DMS153 treated with DMSO at 0.1 percent for 48 hours (cell line): ENCODE data around the gene TRIM10.
"Not testable (repeated sequence)": the region's sequence is repeated elsewhere in the genome, so short reads cannot be mapped to it uniquely, and the experiment has no call there.

Source experiments
- DNase-seq: peaks from one replicate; lab custom pipeline; 2025; ENCODE audit not compliant: unreplicated experiment; lab: John Stamatoyannopoulos, UW

Gene TRIM10

GRCh38 chr6:30154709-30155519 is 6.1 kb downstream of the TRIM10 start:
- no peak for DNase-seq

GRCh38 chr6:30154061-30154460 is 7.0 kb downstream of the TRIM10 start:
- DNase-seq, result no peak

- no peak for DNase-seq
Observed at GRCh38 chr6:30152910-30153610, 8.0 kb downstream of the TRIM10 start.

GRCh38 chr6:30152016-30152673 is 8.9 kb downstream of the TRIM10 start:
- no peak for DNase-seq

GRCh38 chr6:30151580-30151979 is 9.4 kb downstream of the TRIM10 start:
- no peak for DNase-seq

DNA sequence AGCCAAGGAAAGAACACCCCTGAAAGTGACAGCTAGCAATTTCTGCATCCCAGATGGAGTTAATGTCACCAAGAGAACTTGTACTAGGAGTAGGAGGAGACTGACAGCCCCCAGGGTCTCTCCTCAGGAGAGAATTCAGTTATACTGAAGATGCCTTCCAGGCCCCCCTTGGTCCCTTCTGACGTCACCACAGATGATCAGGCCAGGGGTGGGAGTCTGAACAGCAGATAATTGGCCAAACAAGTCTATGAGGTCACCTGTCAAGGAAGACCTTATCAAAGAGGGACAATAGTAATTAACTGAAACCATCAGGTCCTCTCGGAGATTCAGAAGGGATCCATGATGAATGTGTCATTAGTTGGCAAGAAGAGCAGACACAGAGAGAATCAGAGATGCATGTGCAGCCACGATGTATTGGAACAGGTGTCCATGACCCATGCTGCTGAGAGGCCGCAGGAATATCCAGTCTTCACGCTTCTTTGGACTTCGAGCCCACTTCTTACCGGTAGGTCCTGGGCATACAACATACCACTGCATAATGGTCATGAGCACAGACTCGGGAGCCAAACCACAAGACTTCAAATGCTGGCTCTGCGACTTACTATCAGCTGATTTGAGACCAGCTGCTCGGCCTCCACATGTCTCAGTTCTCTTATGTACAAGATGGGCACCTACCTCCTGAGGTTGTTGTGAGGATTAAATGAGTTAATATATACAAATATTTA is 10.2 kb downstream of the TRIM10 start:
- DNase-seq, result no peak

- no peak for DNase-seq
Observed at GRCh38 chr6:30149858-30150550, 11.0 kb downstream of the TRIM10 start.

GRCh38 chr6:30149234-30149633 is 11.8 kb downstream of the TRIM10 start:
- DNase-seq, result no peak

DNA sequence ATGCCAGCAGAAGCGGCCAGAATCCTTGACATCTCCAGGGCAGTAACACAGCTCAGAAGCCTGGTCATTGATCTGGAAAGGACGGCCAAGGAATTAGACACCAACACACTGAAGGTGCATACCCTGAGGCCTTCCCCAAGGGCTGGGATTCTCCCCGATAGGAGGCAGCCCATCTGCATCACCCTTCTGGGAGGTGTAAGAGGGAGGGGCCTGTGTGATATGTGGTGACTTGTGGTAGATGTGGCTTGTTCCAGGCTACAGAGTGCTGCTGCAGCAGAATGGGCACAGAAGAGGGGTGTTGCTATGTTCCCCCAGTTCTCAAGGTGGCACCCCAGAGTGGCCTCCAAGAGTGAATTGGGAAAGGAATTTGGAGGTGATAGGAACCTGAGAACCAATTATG is 13.9 kb downstream of the TRIM10 start:
- no peak for DNase-seq

- no peak for DNase-seq
Observed at GRCh38 chr6:30145818-30146217, 15.2 kb downstream of the TRIM10 start.

- DNase-seq, result no peak
Observed at GRCh38 chr6:30144811-30145210, 16.2 kb downstream of the TRIM10 start.

GRCh38 chr6:30143780-30144179 is 17.2 kb downstream of the TRIM10 start:
- DNase-seq, result no peak

DNA sequence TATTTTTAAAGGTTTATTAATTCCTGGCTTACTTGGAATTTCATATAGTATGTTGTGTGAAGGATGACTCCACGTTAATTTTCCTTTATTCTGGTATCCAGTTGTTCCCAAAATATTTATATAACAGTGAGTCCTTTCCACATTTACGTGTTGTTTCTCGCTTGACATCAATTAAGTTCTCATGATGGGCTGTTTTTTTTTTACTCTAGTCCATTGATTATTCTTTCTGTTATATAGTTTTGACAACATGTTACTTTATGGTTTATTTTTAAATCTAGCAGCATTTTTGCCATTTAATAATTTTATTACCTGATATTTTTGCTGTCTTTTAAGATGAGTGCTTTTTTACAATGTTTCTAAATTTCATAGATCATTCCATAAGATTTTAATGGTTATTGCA is 18.3 kb downstream of the TRIM10 start:
- no peak for DNase-seq

- DNase-seq, result not testable (repeated sequence)
Observed at GRCh38 chr6:30140240-30140639, 20.8 kb downstream of the TRIM10 start.

DNA sequence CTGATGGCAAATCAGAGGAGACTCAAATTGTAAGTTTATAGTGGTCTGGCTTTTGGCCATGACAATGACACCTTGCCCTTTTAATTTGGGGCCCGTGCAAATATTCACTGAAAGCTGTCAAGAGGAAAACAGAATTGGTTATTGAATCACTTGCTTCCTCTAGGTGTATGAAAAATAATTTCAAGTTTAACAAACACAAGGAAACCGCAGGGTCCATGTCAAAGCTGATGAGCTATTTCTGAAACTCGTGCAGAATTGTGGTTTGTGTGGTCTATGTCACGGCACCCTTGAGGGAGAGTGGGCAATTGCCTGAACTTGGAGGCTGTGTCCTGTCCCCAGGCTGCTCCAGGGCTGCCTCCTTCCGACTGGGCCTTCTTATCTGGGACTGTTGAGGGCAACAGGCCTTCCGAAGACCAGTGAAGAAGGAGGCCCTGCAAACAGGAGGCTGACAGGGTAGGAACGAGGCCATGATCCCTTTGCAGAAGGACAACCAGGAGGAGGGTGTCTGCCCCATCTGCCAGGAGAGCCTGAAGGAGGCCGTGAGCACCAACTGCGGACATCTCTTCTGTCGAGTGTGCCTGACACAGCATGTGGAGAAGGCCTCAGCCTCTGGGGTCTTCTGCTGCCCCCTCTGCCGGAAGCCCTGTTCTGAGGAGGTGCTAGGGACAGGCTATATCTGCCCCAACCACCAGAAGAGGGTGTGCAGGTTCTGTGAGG is 24.3 kb downstream of the TRIM10 start:
- DNase-seq, result no peak

- no peak for DNase-seq
Observed at GRCh38 chr6:30135757-30136156, 25.3 kb downstream of the TRIM10 start, which contains the start of gene TRIM40. Gene TRIM40 (plus strand): TSS chr6:30136140. CDS start chr6:30137037, 897 bp downstream.

DNA sequence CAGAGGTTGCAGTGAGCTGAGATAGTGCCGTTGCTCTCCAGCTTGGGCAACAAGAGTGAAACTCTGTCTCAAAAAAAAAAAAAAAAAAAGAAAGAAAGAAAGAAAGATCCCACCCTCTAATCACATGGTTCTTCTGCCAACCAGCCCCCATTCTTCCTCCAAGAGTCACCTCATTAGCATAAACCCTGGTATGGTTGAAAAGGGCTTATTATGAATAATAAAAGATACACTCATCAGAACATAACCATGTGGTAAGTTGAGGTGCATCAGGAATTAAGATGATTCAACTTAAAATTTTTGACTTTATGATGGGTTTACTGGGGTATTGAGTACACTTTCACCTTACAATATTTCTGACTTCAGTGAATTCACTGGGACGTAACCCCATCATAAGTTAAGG is 25.9 kb downstream of the TRIM10 start:
- DNase-seq, result no peak

DNA sequence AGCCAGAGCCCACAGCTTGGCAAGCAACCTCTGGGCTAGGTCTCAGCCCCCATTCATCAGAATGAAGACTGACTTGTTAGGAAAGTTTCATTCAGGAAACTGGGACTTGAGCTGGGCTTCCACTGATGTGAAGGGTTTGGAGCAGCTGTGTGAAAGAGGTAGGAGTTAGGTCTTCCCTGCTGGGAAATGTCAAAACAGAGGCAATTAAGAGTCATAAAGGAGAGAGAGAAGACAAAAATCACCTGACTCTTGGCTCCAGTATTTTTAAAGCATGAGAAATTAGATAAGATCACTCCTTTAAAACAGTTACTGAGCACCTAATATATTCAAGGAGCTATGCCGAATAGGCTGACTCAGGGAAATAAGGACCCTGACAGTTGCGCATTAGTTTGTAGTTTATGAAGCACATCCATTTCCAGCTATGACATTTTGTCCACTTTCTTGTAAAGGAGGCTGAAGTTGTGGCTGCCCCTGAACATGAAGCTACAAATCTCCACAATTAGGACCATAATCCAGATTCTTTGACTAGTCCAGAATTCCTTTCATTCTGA is 29.0 kb downstream of the TRIM10 start:
- no peak for DNase-seq
